ENCODE measurements around the gene C16orf82.

Gene C16orf82

DNA sequence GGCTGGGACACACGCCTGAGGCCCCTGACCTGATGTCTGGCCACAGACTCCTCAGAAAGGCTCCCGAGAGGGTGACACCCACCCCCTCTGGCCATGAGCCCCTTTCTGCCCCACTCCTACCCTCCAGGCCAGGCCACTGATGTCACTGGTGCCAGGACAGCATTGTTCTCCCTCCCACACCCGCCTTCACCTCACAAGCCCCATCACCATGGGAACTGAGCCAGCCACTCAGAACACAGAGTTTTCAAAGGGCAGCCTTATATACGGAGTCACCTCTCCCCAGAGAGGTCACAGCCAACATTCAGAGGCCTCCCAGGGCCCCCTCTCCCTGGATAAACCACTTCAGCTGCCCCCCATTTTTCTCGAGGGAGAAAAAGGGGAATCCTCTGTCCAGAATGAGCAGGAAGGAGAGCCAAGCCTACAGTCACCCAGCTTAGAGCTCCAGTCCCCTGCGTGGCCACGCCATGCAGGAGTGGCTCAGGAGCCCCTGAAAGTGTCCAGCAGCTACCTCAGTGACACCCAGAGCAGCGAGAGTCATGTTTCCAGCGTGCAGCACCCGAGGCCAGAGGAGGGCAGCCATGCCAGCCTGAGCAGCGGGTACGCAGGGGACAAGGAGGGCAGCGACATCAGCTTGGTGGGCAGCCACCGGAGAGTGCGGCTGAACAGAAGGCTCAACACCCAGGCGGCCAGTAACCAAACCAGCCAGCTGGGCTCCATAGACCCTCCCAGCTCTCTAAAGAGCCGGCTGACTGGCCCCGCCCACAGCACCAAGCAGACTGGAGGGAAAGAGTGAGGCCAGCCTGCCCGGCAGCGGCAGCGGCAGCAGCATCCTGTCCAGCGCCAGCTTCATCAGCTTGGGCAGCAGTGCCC lies at the start of gene C16orf82:
Gene C16orf82, plus strand, starts transcription at position 260 of the 870 bp plus-strand sequence.
- H3K4me3 ChIP-seq (replicated peaks; ENCODE audit: low read depth, low read length), result no peak within 1 kb of the TSS
- TF ChIP-seq, protein P1, sequence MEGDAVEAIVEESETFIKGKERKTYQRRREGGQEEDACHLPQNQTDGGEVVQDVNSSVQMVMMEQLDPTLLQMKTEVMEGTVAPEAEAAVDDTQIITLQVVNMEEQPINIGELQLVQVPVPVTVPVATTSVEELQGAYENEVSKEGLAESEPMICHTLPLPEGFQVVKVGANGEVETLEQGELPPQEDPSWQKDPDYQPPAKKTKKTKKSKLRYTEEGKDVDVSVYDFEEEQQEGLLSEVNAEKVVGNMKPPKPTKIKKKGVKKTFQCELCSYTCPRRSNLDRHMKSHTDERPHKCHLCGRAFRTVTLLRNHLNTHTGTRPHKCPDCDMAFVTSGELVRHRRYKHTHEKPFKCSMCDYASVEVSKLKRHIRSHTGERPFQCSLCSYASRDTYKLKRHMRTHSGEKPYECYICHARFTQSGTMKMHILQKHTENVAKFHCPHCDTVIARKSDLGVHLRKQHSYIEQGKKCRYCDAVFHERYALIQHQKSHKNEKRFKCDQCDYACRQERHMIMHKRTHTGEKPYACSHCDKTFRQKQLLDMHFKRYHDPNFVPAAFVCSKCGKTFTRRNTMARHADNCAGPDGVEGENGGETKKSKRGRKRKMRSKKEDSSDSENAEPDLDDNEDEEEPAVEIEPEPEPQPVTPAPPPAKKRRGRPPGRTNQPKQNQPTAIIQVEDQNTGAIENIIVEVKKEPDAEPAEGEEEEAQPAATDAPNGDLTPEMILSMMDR (IDR thresholded peaks at IDR 0.05; ENCODE audit: low read depth, low read length, missing control alignments), result no peak
- no peak for DNase-seq (ENCODE audit: extremely low read depth, low read depth)

DNA sequence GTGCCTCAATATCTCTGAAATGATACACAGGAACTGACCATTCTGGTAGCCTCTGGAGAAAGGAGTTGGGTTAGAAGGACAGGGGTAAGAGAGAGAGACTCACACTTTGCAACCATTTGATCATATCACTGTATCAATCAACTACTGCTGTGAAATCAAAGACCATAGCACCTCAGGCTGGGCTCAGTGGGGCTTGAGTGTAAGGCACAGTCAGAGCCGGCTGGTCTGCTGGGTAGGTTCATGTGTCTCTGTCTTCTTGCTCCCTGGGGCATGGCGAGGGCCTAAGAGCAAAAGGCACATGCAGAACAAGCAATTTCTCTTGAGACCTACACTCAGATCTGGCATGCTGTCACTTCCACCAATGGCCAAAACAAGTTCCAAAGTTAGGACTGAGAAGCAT lies 46.7 kb upstream of the C16orf82 start:
- no peak for DNase-seq (ENCODE audit: extremely low read depth, low read depth)
- H3K4me3 ChIP-seq (replicated peaks; ENCODE audit: low read depth, low read length), result no peak overlapping the region
- TF ChIP-seq, protein P1 (IDR thresholded peaks at IDR 0.05; ENCODE audit: low read depth, low read length, missing control alignments), result no peak

DNA sequence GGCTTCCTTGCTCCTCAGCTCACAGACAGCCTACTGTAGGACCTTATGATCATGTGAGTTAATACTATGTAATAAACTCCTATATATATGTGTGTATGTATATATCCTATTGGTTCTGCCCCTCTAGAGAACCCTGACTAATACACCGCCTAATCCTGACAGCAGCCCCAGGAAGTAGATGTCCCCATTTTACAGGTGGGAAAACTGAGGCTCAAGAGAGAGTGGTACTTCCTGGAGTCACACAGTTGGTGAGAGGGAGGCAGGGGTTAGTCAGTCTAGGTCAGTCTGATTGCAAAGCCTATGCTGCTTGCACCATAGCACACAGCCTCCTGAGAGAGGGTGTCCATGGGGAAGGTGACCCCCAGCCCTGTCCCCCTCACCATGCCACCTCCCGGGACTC lies 42.7 kb upstream of the C16orf82 start:
- DNase-seq (ENCODE audit: extremely low read depth, low read depth), result no peak
- TF ChIP-seq, protein P1 (IDR thresholded peaks at IDR 0.05; ENCODE audit: low read depth, low read length, missing control alignments), result no peak
- no peak overlapping the region for H3K4me3 ChIP-seq (replicated peaks; ENCODE audit: low read depth, low read length)

DNA sequence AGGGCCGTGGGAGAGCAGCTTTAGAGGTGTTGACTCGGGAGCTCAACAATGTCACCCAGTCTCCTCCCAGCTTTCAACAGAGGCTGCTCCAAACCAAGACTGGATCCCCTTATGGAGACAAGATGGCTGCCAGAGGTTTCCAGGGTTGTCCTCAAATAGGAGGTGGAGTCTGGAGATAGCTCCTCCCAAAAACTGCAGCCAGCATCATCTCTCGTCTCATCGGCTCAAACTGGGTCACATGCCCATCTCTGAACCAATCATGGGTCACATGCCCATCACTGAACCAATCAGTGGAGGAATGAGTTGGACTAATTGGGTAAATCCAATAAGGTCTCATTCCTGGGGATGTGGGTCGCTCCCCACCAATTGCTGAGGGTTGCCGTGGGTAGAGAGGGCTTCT lies 41.1 kb upstream of the C16orf82 start:
- H3K4me3 ChIP-seq (replicated peaks; ENCODE audit: low read depth, low read length), result no peak overlapping the region
- DNase-seq (ENCODE audit: extremely low read depth, low read depth), result no peak
- TF ChIP-seq, protein P1 (IDR thresholded peaks at IDR 0.05; ENCODE audit: low read depth, low read length, missing control alignments), result no peak

DNA sequence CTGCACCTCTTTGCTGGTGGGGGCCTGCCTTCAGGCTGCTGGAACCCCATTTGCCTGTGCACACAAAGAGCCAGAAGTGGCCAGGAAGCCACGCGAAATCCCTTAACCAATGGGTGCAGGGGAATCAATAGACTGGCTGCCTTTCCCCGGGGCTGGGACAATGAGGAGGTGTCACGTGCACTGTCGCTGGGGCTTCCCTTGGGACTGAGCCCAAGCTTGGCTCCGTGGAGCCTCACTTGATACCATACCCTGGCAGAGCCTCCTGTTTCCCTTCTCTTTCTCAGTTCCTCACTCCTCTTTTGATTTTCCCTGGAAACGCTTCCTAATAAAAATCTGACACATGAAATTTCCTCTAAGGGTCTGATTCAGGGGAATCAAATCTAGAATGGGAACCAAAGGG lies 38.8 kb upstream of the C16orf82 start:
- no peak overlapping the region for H3K4me3 ChIP-seq (replicated peaks; ENCODE audit: low read depth, low read length)
- DNase-seq (ENCODE audit: extremely low read depth, low read depth), result no peak
- TF ChIP-seq, protein P1 (IDR thresholded peaks at IDR 0.05; ENCODE audit: low read depth, low read length, missing control alignments), result no peak

DNA sequence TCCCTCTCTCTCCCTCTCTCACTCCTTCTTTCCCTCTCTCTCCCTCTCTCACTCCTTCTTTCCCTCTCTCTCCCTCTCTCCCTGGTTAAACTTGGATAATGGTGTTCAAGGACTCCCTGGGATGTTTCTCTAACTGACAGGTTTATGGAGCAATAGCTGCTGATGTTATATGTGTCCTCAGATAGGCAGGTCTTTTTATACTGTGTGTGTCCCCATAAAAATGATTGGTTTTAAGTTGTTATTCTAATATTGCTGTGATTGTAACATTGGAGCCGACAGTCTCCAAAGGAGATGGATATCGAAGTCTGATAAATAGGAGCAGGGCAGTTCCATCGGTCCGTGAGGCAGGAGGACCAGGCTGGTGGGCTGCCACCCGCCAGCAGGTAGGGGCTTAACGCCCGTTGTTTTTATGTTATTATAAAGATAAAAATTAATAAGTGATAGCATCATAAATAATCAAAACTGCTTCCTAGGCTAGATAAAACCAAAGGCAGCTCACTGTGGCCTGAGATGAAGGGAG lies 38.1 kb upstream of the C16orf82 start:
- TF ChIP-seq, protein P1 (IDR thresholded peaks at IDR 0.05; ENCODE audit: low read depth, low read length, missing control alignments), result no peak
- H3K4me3 ChIP-seq (replicated peaks; ENCODE audit: low read depth, low read length), result no peak overlapping the region
- DNase-seq (ENCODE audit: extremely low read depth, low read depth), result no peak

All from HFF-Myc (cell line).